ENCODE measurements around the gene RALGDS. TPM values are rescaled to one million over a fixed set of nuclear protein-coding genes. Genes with fewer than 3 reads are reported as not detected.
A peak's percentile ranks its signal among the peaks of the same experiment; 100 is the strongest.

Gene RALGDS
- total RNA-seq, 2 donors from 2014 or later, result 26.7 to 30.1 TPM

DNA sequence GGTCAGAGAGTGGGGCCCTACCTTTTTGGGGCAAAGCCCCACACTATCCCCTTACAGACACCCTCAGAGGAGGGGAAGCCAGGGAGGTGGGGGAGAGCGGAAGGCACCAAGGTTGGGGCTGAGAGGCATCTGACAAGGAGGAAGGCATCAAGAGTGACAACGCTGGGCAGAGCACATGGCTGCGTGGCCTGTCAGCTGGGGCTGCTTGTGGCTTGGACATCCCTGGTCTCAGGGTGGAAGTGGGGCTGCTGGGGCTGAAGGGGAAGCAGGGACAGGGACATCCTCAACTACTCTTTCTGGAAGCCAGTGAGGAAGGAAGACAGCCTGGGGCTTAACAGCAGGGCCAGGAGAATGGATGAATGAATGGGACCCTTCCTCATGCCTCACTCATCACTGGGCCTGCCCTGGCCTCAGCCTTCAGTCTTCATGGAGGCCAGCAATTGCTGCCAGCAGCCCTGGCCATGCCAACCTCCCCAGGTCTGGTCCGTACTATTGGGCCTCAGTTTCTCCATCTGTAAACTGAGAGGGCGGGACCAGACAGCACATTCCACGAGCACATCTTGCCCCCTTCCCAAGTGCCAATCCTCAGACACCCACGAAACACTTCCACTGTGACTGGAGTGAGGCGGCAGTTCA lies 993 bp upstream of the RALGDS start:
- Histone ChIP-seq H3K27me3 (no peaks in the 10 kb centered on the region), H3K27ac (peak overlapping the region; percentile 86 to 94), H3K4me3 (no peak overlapping the region), H3K4me1 (peaks cover 2 to 76% of the 10 kb centered on the region in 2 donors), H3K36me3 (no peaks in the 10 kb centered on the region), H3K9me3 (no peaks in the 10 kb centered on the region)
- no peak for DNase-seq (ENCODE audit: low spot score)
- TF ChIP-seq, protein P1, sequence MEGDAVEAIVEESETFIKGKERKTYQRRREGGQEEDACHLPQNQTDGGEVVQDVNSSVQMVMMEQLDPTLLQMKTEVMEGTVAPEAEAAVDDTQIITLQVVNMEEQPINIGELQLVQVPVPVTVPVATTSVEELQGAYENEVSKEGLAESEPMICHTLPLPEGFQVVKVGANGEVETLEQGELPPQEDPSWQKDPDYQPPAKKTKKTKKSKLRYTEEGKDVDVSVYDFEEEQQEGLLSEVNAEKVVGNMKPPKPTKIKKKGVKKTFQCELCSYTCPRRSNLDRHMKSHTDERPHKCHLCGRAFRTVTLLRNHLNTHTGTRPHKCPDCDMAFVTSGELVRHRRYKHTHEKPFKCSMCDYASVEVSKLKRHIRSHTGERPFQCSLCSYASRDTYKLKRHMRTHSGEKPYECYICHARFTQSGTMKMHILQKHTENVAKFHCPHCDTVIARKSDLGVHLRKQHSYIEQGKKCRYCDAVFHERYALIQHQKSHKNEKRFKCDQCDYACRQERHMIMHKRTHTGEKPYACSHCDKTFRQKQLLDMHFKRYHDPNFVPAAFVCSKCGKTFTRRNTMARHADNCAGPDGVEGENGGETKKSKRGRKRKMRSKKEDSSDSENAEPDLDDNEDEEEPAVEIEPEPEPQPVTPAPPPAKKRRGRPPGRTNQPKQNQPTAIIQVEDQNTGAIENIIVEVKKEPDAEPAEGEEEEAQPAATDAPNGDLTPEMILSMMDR (IDR thresholded peaks at IDR 0.05), result no peak

DNA sequence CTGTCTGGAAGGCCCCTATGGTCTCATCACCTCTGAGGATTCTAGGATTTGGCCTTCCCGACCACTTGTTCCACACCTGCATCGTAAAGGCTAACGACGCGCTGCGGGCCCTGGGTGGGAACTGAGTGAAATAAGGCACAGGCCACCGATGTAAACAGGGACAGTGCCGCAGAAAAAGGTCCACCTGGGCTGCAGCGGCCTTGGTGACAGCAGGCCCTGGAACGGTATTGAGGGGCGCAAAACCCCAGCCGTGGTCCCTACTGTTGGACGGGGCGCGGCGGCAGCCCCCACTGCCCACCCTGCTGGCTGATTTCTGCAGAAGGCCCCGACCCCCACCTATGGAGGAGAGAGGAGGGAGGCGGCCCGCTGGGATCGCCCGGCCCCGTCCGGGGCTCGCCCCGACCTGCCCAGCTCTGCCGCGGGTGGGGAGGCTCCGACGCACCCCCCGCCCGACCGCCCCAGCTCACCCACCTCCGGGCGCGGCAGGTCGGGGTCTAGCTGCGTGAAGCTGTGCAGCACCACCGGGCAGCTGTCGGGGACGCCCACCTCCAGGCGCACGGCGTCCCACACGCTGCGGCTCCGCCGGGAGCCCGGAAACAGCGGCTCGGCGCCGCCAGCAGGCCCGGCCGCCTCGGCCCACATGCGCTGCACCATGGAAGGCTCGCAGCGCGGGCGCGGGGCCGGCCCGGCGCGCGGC lies 391 bp downstream of the RALGDS start:
- H3K27ac ChIP-seq, result peak overlapping the region; percentile 89 to 94
- peaks cover 2 to 76% of the 10 kb centered on the region in 2 donors for H3K4me1 ChIP-seq

DNA sequence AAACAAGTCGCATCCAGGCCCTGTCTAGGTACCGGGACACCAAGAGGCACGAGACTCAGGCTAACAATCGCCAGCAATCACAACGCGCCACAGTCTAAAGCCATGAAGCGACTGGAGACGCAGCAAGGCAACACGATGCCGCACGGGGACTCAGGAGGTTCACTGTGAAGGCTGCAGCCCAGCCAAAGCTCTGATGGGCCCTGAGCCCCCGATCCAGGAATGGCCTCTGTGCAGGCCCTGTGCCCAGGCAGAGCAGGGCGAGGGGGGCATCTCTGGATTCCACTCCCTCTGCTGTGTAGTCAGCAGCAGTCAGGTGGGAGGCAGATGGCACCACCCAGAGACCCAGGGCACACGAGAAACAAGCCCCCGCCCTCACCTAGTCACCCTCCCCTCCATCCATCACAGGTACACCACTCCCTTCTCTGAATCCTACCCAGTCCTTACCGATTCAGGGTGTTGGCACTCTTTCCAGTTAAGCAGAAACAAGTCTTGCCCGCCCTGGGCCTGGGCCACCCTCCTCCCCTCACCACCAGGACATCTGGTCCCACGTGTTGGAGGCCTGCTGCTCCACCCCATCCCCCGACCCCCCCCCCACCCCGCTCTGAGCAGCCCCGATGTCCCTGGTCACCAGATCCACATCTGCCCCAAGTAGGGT lies 1.1 kb downstream of the RALGDS start:
- TF ChIP-seq, protein P1 (IDR thresholded peaks at IDR 0.05), result no peak
- Histone ChIP-seq H3K9me3 (no peaks in the 10 kb centered on the region), H3K4me3 (peak overlapping the region; percentile 79 to 83), H3K4me1 (peaks cover 2 to 80% of the 10 kb centered on the region in 2 donors), H3K27ac (peak overlapping the region; percentile 89 to 94), H3K27me3 (no peaks in the 10 kb centered on the region), H3K36me3 (no peaks in the 10 kb centered on the region)
- no peak for DNase-seq (ENCODE audit: low spot score)

More for the DNA sequence above, 391 bp downstream of the RALGDS start:
- no peaks in the 10 kb centered on the region for H3K27me3 ChIP-seq
- TF ChIP-seq, protein P1 (IDR thresholded peaks at IDR 0.05), result no peak
- H3K9me3 ChIP-seq, result no peaks in the 10 kb centered on the region
- H3K36me3 ChIP-seq, result no peaks in the 10 kb centered on the region
- H3K4me3 ChIP-seq, result peak overlapping the region; percentile 79 to 83
- DNase-seq (ENCODE audit: low spot score), result no peak

DNA sequence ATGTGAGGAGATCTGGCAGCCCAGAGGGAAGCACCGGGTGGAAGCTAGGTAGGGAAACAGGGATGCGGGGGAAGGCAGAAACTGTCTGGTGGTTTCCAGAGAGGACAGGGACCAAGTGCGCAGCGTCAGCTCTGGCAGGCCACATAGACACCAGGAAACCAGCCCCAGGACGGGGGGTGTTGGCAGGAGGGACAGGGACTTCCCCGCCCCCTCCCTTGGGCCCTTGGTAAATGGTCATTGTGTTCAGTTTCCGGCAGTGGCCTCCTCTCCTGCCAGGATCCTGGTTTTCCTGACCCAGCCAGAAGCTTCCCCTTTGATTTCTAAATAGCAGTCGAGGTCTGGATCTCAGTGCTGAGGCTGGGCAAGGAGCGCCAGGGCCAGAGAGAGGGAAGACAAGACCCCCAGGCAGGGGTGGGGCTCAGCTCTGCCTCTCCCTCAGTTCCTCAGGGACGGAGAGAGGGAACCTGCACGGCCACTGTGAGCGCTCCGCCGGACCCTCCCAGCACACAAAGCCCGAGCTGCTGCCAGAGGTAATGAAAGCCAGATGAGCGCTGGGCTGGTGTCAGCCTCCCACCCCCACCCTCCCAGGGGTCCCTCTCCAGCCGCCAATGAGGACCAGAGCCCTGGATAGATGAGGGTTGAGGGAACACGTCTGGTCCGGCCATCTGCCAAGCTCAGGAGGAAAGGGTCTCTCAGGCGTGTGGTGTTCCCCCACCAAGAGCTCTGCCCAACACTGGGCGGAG lies 1.8 kb downstream of the RALGDS start:
- Histone ChIP-seq H3K4me3 (peak overlapping the region; percentile 79 to 83), H3K36me3 (no peaks in the 10 kb centered on the region), H3K9me3 (no peaks in the 10 kb centered on the region), H3K27ac (peak overlapping the region; percentile 89 to 94), H3K27me3 (no peaks in the 10 kb centered on the region), H3K4me1 (peaks cover 2 to 87% of the 10 kb centered on the region in 2 donors)
- no peak for DNase-seq (ENCODE audit: low spot score)
- TF ChIP-seq, protein P1 (IDR thresholded peaks at IDR 0.05), result no peak

DNA sequence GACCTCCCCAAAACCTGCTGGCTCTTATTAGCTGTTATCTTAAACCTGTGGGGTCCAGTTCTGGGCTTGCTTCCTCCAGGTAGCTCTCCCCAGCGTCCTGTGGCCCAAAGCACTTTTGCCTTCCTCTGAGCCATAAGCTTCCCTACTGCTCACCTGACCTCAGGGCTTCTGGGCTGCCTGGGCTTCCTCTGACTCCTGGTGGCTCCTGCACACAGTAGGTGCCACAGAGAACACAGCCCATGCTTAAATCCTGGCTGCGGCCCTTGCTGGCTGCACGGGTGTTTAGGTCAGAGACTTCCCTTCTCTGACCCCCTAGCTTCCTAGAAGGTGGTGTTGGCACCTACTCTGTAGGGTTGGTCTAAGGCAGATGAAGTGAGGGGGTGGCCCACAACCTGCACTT lies 2.5 kb downstream of the RALGDS start:
- H3K4me1 ChIP-seq, result peaks cover 2 to 94% of the 10 kb centered on the region in 2 donors
- peak overlapping the region; percentile 40 to 89 for H3K27ac ChIP-seq

More for the DNA sequence above, 2.5 kb downstream of the RALGDS start:
- DNase-seq (ENCODE audit: low spot score), result no peak
- H3K4me3 ChIP-seq, result peak overlapping the region in 1 of 2 donors; percentile 83
- H3K27me3 ChIP-seq, result no peaks in the 10 kb centered on the region
- no peaks in the 10 kb centered on the region for H3K9me3 ChIP-seq
- no peaks in the 10 kb centered on the region for H3K36me3 ChIP-seq
- TF ChIP-seq, protein P1 (IDR thresholded peaks at IDR 0.05), result no peak
